ENCODE measurements around the gene DGKQ. TPM values are rescaled to one million over a fixed set of nuclear protein-coding genes. Genes with fewer than 3 reads are reported as not detected.
A peak's percentile ranks its signal among the peaks of the same experiment; 100 is the strongest.

The DGKQ gene
- total and polyA plus RNA-seq, 2 of the 13 experiments (the other 11 are each of a cell fraction or from before 2014, with no cell fraction given) = 4.5 to 7.2 TPM

DNA sequence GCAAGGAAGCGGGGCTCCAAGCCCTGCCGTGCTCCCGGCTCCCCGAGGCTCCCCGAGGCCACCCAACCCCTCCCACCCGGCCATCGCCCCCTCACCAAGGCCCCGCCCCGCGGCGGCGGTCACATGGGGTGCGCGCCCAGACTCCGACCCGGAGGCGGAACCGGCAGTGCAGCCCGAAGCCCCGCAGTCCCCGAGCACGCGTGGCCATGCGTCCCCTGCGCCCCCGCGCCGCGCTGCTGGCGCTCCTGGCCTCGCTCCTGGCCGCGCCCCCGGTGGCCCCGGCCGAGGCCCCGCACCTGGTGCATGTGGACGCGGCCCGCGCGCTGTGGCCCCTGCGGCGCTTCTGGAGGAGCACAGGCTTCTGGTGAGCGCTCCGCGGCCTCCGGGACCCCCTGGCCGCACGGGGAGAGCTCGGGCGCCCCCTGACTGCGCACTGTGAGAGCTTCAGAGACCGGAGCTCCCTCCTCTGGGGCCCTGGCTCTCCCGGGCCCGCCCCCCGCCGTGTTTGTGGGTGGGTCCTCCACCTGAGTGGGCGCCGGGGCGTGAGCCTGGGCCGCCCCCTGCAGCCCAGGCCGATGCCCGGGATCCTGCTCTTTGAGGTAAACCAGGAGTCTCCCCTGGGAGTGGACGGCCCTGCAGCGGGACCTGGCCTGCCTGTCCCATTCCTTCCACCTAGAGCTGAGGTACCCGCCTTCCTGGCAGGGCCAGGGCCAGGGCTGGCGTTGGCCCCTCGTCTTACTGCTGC, 13.7 kb upstream of the DGKQ start, which contains the start of gene IDUA (continued):
- TF ChIP-seq ZNF468 (CRISPR knock-in tag; IDR thresholded peaks at IDR 0.05) (0 out of 2 replicates have a peak, but pooled peaks have one; percentile 62), ZNF281 (CRISPR knock-in tag; IDR thresholded peaks at IDR 0.05; ENCODE audit: borderline replicate concordance) (no peak), ATF7 (IDR thresholded peaks at IDR 0.05) (no peak), ATF7 (CRISPR knock-in tag; IDR thresholded peaks at IDR 0.05) (peak; percentile 26; the same call in 1 of the 2 replicates), POLR2AphosphoS2 (IDR thresholded peaks at IDR 0.05; ENCODE audit: low read depth, low read length) (no peak), ZNF737 (CRISPR knock-in tag; IDR thresholded peaks at IDR 0.05; ENCODE audit: borderline replicate concordance) (no peak), ZNF570 (CRISPR knock-in tag; IDR thresholded peaks at IDR 0.05; ENCODE audit: borderline replicate concordance) (no peak), ZNF615 (CRISPR knock-in tag; IDR thresholded peaks at IDR 0.05; ENCODE audit: borderline replicate concordance) (no peak), HMGXB3 (CRISPR knock-in tag; IDR thresholded peaks at IDR 0.05; ENCODE audit: borderline replicate concordance) (no peak), HMGA1 (CRISPR knock-in tag; conservative IDR thresholded peaks at IDR 0.05) (no peak), TBP (CRISPR knock-in tag; IDR thresholded peaks at IDR 0.05) (no peak), NCOA2 (CRISPR knock-in tag; IDR thresholded peaks at IDR 0.05) (no peak; the same call in 1 of the 2 replicates), ZNF382 (CRISPR knock-in tag; IDR thresholded peaks at IDR 0.05; ENCODE audit: borderline replicate concordance) (no peak), MED8 (CRISPR knock-in tag; IDR thresholded peaks at IDR 0.05; ENCODE audit: insufficient replicate concordance) (peak; percentile 24), ZEB1 (IDR thresholded peaks at IDR 0.05; ENCODE audit: insufficient replicate concordance, low read depth) (no peak), ZNF652 (CRISPR knock-in tag; IDR thresholded peaks at IDR 0.05; ENCODE audit: borderline replicate concordance, low read depth) (no peak), EEA1 (CRISPR knock-in tag; IDR thresholded peaks at IDR 0.05; ENCODE audit: borderline replicate concordance) (no peak)
- TF ChIP-seq, protein P1, sequence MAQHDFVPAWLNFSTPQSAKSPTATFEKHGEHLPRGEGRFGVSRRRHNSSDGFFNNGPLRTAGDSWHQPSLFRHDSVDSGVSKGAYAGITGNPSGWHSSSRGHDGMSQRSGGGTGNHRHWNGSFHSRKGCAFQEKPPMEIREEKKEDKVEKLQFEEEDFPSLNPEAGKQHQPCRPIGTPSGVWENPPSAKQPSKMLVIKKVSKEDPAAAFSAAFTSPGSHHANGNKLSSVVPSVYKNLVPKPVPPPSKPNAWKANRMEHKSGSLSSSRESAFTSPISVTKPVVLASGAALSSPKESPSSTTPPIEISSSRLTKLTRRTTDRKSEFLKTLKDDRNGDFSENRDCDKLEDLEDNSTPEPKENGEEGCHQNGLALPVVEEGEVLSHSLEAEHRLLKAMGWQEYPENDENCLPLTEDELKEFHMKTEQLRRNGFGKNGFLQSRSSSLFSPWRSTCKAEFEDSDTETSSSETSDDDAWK (CRISPR knock-in tag; IDR thresholded peaks at IDR 0.05) = no peak
- TF ChIP-seq, protein P2, sequence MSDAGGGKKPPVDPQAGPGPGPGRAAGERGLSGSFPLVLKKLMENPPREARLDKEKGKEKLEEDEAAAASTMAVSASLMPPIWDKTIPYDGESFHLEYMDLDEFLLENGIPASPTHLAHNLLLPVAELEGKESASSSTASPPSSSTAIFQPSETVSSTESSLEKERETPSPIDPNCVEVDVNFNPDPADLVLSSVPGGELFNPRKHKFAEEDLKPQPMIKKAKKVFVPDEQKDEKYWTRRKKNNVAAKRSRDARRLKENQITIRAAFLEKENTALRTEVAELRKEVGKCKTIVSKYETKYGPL (CRISPR knock-in tag; IDR thresholded peaks at IDR 0.05) = no peak
